ENCODE data around the gene INSM2. TPM values are rescaled to one million over a fixed set of nuclear protein-coding genes. Genes with fewer than 3 reads are reported as not detected.

Gene INSM2
- total RNA-seq, 1 experiment from 2014 or later, result not detected

- ChIA-PET POLR2A (interaction anchor here (0.6 kb wide), 1 partner anchor 14 kb away, joined by 4 read pairs; no protein-coding TSS in a partner anchor), CTCF (no interaction called here)
- intact Hi-C loops (cut with micrococcal nuclease; ENCODE audit: unreplicated experiment), result no loop called here
- DNase-seq (ENCODE audit: low read depth, low spot score) (no peak), ATAC-seq (no peak)
- H3K36me3 ChIP-seq (ENCODE audit: control insufficient read depth, insufficient read depth, low read length), result no peaks in the 10 kb centered on the region
- H3K9me3 ChIP-seq (ENCODE audit: control insufficient read depth, insufficient read depth, low read depth, low read length), result no peaks in the 10 kb centered on the region
- H3K4me3 ChIP-seq (ENCODE audit: low read depth in 2 of 2, low read length in 2 of 2), result no peak overlapping the region
- H3K4me1 ChIP-seq (ENCODE audit: control insufficient read depth, insufficient read depth, low read length), result no peaks in the 10 kb centered on the region
- in situ Hi-C loops (cut with HindIII; ENCODE audit: low pct_unique_long_range_greater_than_20kb, low sequenced_read_pairs), result no loop called here
- H3K27ac ChIP-seq (ENCODE audit: low read length), result no peak overlapping the region
- no TSS peak for BruUV-seq (replicated peaks)
- H3K27me3 ChIP-seq (ENCODE audit: control insufficient read depth, insufficient read depth, low read length), result no peaks in the 10 kb centered on the region
- TF ChIP-seq SIN3A (IDR thresholded peaks at IDR 0.05; ENCODE audit: borderline replicate concordance, insufficient read depth, low read depth, low read length), result no peak
- TF ChIP-seq POLR2AphosphoS5 (IDR thresholded peaks at IDR 0.05; ENCODE audit: low read depth, low read length), result no peak
- TF ChIP-seq CTCF (IDR thresholded peaks at IDR 0.05), result no peak
- TF ChIP-seq REST (IDR thresholded peaks at IDR 0.05; ENCODE audit: insufficient read depth in 1 of 2, low read depth in 2 of 2, low read length in 1 of 2), result no peak
- TF ChIP-seq TCF7L2 (IDR thresholded peaks at IDR 0.05; ENCODE audit: low read depth, low read length), result no peak
Observed at GRCh38 chr14:35512765-35513164, 21.2 kb upstream of the INSM2 start.

- BruUV-seq (replicated peaks), result no TSS peak
- TF ChIP-seq SIN3A (IDR thresholded peaks at IDR 0.05; ENCODE audit: borderline replicate concordance, insufficient read depth, low read depth, low read length) (no peak), TCF7L2 (IDR thresholded peaks at IDR 0.05; ENCODE audit: low read depth, low read length) (no peak), REST (IDR thresholded peaks at IDR 0.05; ENCODE audit: insufficient read depth in 1 of 2, low read depth in 2 of 2, low read length in 1 of 2) (no peak), POLR2AphosphoS5 (IDR thresholded peaks at IDR 0.05; ENCODE audit: low read depth, low read length) (no peak), CTCF (IDR thresholded peaks at IDR 0.05) (no peak)
- Histone ChIP-seq H3K9me3 (ENCODE audit: control insufficient read depth, insufficient read depth, low read depth, low read length) (no peaks in the 10 kb centered on the region), H3K4me3 (ENCODE audit: low read depth in 2 of 2, low read length in 2 of 2) (no peak overlapping the region), H3K4me1 (ENCODE audit: control insufficient read depth, insufficient read depth, low read length) (no peaks in the 10 kb centered on the region), H3K36me3 (ENCODE audit: control insufficient read depth, insufficient read depth, low read length) (no peaks in the 10 kb centered on the region), H3K27me3 (ENCODE audit: control insufficient read depth, insufficient read depth, low read length) (no peaks in the 10 kb centered on the region; the same call in 1 of the 2 replicates), H3K27ac (ENCODE audit: low read length) (no peak overlapping the region)
- POLR2A ChIA-PET, result interaction anchor here (0.6 kb wide), 2 partner anchors 19 to 525 kb away, joined by 3 read pairs; no protein-coding TSS in a partner anchor
- in situ Hi-C loops (cut with HindIII; ENCODE audit: low pct_unique_long_range_greater_than_20kb, low sequenced_read_pairs), result no loop called here
- intact Hi-C loops (cut with micrococcal nuclease; ENCODE audit: unreplicated experiment), result no loop called here
- no peak for DNase-seq (ENCODE audit: low read depth, low spot score)
- no peak for ATAC-seq
- CTCF ChIA-PET, result no interaction called here
Observed at GRCh38 chr14:35515916-35516315, 18.0 kb upstream of the INSM2 start.
